Osteoblast (primary cell): ENCODE results near the gene NOLC1. TPM values are rescaled to one million over a fixed set of nuclear protein-coding genes. Genes with fewer than 3 reads are reported as not detected.

ENCODE experiments used
- DNase-seq: peaks from one replicate; pipeline ENCODE4 v3.0.0; 2011; ENCODE audit warnings: low spot score, mixed read lengths; ENCODE audit not compliant: insufficient read length; ENCODE audit errors: missing footprints
- H2AFZ ChIP-seq: 2 replicates; pipeline ENCODE4 v1.6.0; 2011; ENCODE audit warnings: mild to moderate bottlenecking, low read length
- H3K27ac ChIP-seq: 2 replicates; pipeline ENCODE4 v1.5.1; 2011; ENCODE audit warnings: mild to moderate bottlenecking, low read depth, low read length, moderate library complexity
- H3K27me3 ChIP-seq: 2 replicates; pipeline ENCODE4 v1.6.0; 2012; ENCODE audit warnings: mild to moderate bottlenecking, control low read depth, inconsistent platforms, low read length, moderate library complexity; ENCODE audit not compliant: insufficient read depth
- H3K36me3 ChIP-seq: 2 replicates; pipeline ENCODE4 v1.5.1; 2011; ENCODE audit warnings: mild to moderate bottlenecking, low read length, control low read depth, moderate library complexity; ENCODE audit not compliant: insufficient read depth
- H3K4me1 ChIP-seq: 2 replicates; pipeline ENCODE4 v1.5.1; 2011; ENCODE audit warnings: mild to moderate bottlenecking, low read length, control low read depth, moderate library complexity; ENCODE audit not compliant: insufficient read depth
- H3K4me2 ChIP-seq: 2 replicates; pipeline ENCODE4 v1.6.0; 2011; ENCODE audit warnings: mild to moderate bottlenecking, low read length; ENCODE audit not compliant: insufficient read depth
- H3K4me3 ChIP-seq: fragments of 200-600 bp; sonication (generic); 3 replicates; pipeline ENCODE4 v1.5.1; 2012; ENCODE audit warnings: mild to moderate bottlenecking, low read length, inconsistent platforms; ENCODE audit not compliant: insufficient read depth
- H3K79me2 ChIP-seq: 2 replicates; pipeline ENCODE4 v1.6.0; 2012; ENCODE audit warnings: mild to moderate bottlenecking, low read length, control low read depth, inconsistent platforms; ENCODE audit not compliant: insufficient read depth
- H3K9me3 ChIP-seq: 2 replicates; pipeline ENCODE4 v1.5.1; 2011; ENCODE audit warnings: low read depth, low read length, control low read depth
- H4K20me1 ChIP-seq: 2 replicates; pipeline ENCODE4 v1.6.0; 2012; ENCODE audit warnings: mild to moderate bottlenecking, low read length, control low read depth; ENCODE audit not compliant: insufficient read depth
- total RNA-seq: library from RNA; depleted of rRNA; stranded (reverse); fragments of >200 nt; gene quantifications from 2 replicates; pipeline ENCODE4 v1.2.3, GENCODE V29; 2012
- TF ChIP-seq, protein P1 (sequence below): IDR thresholded peaks from 2 replicates; pipeline ENCODE4 v1.5.1; 2011; ENCODE audit warnings: mild to moderate bottlenecking, low read depth, low read length, moderate library complexity; ENCODE audit errors: extremely low read depth

Gene NOLC1
- total RNA-seq, 1 donor = 18.1 TPM

DNA sequence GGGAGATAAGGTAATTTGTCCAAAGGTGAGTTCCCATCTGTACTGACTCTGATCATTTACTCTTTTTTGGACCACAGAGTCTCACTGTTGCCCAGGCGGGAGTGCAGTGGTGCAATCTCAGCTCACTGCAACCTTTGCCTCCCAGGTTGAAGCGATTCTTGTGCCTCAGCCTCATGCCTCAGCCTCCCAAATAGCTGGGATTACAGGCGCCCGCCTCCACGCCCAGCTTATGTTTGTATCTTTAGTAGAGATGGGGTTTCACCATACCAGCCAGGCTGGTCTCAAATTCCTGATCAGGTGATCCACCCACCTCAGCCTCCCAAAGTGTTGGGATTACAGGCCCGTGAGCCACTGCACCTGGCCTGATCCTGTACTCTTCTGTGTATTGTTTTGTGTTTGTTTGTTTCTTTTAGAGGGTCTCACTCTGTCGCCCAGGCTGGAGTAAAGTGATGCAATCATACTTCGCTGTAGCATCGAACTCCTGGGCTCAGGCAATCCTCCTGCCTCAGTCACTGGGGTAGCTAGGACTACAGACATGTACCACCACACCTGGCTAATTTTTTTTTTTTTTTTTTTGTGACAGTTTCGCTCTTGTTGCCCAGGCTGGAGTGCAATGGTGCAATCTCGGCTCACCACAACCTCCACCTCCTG, 2.4 kb downstream of the NOLC1 start:
- Histone ChIP-seq H3K79me2 (peaks cover 55% of the 10 kb centered on the region), H3K9me3 (no peaks in the 10 kb centered on the region), H2AFZ (no peak overlapping the region), H3K4me3 (no peak overlapping the region), H3K36me3 (peaks cover 55% of the 10 kb centered on the region), H4K20me1 (peaks cover 37% of the 10 kb centered on the region), H3K4me1 (peaks cover 33% of the 10 kb centered on the region), H3K4me2 (no peak overlapping the region), H3K27me3 (no peaks in the 10 kb centered on the region), H3K27ac (no peak overlapping the region)
- TF ChIP-seq, protein P1, sequence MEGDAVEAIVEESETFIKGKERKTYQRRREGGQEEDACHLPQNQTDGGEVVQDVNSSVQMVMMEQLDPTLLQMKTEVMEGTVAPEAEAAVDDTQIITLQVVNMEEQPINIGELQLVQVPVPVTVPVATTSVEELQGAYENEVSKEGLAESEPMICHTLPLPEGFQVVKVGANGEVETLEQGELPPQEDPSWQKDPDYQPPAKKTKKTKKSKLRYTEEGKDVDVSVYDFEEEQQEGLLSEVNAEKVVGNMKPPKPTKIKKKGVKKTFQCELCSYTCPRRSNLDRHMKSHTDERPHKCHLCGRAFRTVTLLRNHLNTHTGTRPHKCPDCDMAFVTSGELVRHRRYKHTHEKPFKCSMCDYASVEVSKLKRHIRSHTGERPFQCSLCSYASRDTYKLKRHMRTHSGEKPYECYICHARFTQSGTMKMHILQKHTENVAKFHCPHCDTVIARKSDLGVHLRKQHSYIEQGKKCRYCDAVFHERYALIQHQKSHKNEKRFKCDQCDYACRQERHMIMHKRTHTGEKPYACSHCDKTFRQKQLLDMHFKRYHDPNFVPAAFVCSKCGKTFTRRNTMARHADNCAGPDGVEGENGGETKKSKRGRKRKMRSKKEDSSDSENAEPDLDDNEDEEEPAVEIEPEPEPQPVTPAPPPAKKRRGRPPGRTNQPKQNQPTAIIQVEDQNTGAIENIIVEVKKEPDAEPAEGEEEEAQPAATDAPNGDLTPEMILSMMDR = no peak
- no peak for DNase-seq

DNA sequence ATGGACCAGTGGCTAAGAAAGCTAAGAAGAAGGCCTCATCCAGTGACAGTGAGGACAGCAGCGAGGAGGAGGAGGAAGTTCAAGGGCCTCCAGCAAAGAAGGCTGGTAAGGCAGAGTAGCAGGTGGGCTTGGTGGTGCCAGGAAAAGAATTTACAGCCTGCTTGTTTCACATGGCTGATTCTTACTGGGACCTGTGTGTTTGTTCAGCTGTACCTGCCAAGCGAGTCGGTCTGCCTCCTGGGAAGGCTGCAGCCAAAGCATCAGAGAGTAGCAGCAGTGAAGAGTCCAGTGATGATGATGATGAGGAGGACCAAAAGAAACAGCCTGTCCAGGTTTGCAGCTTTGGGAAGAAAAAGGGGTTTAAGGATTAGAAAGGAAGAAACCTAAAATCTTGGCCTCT, 5.0 kb downstream of the NOLC1 start:
- TF ChIP-seq, protein P1 = no peak
- no peak for DNase-seq
- no peaks in the 10 kb centered on the region for H3K9me3 ChIP-seq
- no peak overlapping the region for H3K4me3 ChIP-seq
- H3K36me3 ChIP-seq = peaks cover 71% of the 10 kb centered on the region
- peaks cover 55% of the 10 kb centered on the region for H3K79me2 ChIP-seq
- H2AFZ ChIP-seq = no peak overlapping the region
- peaks cover 41% of the 10 kb centered on the region for H4K20me1 ChIP-seq
- peaks cover 19% of the 10 kb centered on the region for H3K4me1 ChIP-seq
- no peak overlapping the region for H3K27ac ChIP-seq
- no peaks in the 10 kb centered on the region for H3K27me3 ChIP-seq
- H3K4me2 ChIP-seq = no peak overlapping the region

DNA sequence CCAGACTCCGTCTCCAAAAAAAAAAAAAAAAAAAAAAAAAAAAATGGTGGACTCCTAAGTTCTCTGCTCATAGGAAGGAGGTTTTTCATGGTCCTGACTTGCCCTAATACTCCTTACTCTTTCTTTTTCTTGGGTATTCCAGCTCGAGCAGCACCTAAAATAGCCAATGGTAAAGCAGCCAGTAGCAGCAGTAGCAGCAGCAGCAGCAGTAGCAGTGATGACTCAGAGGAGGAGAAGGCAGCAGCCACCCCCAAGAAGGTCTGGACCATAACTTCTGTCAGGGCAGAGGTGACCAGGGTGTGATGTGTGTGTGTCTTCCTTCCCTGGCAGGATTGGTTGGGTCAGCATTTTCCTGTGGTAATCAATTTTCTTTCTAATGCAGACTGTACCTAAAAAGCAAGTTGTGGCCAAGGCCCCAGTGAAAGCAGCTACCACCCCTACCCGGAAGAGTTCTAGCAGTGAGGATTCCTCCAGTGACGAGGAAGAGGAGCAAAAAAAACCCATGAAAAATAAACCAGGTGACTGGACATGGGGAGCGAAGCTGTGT, 6.9 kb downstream of the NOLC1 start:
- Histone ChIP-seq H4K20me1 (peaks cover 47% of the 10 kb centered on the region), H3K79me2 (peaks cover 40% of the 10 kb centered on the region), H3K27ac (no peak overlapping the region), H3K36me3 (peaks cover 88% of the 10 kb centered on the region), H3K27me3 (no peaks in the 10 kb centered on the region), H3K4me2 (no peak overlapping the region), H2AFZ (no peak overlapping the region), H3K4me1 (peaks cover 9% of the 10 kb centered on the region), H3K9me3 (no peaks in the 10 kb centered on the region), H3K4me3 (no peak overlapping the region)
- TF ChIP-seq, protein P1 = no peak
- DNase-seq = no peak

DNA sequence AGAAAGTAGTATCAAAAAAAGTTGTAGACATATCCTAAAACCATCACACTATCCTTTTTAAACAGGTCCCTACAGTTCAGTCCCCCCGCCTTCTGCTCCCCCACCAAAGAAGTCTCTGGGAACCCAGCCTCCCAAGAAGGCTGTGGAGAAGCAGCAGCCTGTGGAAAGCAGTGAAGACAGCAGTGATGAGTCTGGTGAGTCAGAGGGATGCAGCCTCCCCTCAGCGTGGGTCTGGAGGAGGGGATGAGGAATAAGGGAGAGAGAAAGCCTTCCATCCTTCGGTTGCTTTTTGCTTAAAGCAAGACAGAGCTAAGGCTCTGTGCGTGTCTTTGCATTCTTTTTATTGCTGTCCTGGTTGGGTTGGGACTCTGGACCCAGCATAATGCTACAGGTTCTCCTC, 7.6 kb downstream of the NOLC1 start:
- no peak for DNase-seq
- no peak overlapping the region for H2AFZ ChIP-seq
- H3K4me1 ChIP-seq = peaks cover 9% of the 10 kb centered on the region
- peaks cover 81% of the 10 kb centered on the region for H3K36me3 ChIP-seq
- H3K79me2 ChIP-seq = peaks cover 33% of the 10 kb centered on the region
- TF ChIP-seq, protein P1 = no peak
- peaks cover 43% of the 10 kb centered on the region for H4K20me1 ChIP-seq
- no peak overlapping the region for H3K27ac ChIP-seq
- no peak overlapping the region for H3K4me3 ChIP-seq
- no peak overlapping the region for H3K4me2 ChIP-seq
- H3K27me3 ChIP-seq = no peaks in the 10 kb centered on the region
- no peaks in the 10 kb centered on the region for H3K9me3 ChIP-seq
